Fibroblast of the aortic adventitia (primary cell): ENCODE measurements around the gene P2RX7. TPM values are rescaled to one million over a fixed set of nuclear protein-coding genes. Genes with fewer than 3 reads are reported as not detected.

Source experiments
- DNase-seq: peaks from one replicate; pipeline ENCODE4 v3.0.0-alpha.2; 2010; ENCODE audit warnings: low read depth
- H3K4me3 ChIP-seq: 2 replicates; pipeline ENCODE4 v1.5.1; 2011; ENCODE audit warnings: low read depth, mild to moderate bottlenecking, control low read depth, low read length, moderate library complexity
- total RNA-seq: library from RNA; depleted of rRNA; stranded (reverse); fragments of >200 nt; gene quantifications from 2 replicates; pipeline ENCODE4 v1.2.3, GENCODE V29; 2012; ENCODE audit warnings: low replicate concordance
- TF ChIP-seq, protein P1 (sequence below): IDR thresholded peaks from 2 replicates; pipeline ENCODE4 v1.5.1; 2011; ENCODE audit warnings: mild to moderate bottlenecking, low read length, control low read depth, inconsistent platforms; ENCODE audit not compliant: insufficient read depth

P2RX7 gene
- total RNA-seq, 1 donor = 0.18 TPM

DNA sequence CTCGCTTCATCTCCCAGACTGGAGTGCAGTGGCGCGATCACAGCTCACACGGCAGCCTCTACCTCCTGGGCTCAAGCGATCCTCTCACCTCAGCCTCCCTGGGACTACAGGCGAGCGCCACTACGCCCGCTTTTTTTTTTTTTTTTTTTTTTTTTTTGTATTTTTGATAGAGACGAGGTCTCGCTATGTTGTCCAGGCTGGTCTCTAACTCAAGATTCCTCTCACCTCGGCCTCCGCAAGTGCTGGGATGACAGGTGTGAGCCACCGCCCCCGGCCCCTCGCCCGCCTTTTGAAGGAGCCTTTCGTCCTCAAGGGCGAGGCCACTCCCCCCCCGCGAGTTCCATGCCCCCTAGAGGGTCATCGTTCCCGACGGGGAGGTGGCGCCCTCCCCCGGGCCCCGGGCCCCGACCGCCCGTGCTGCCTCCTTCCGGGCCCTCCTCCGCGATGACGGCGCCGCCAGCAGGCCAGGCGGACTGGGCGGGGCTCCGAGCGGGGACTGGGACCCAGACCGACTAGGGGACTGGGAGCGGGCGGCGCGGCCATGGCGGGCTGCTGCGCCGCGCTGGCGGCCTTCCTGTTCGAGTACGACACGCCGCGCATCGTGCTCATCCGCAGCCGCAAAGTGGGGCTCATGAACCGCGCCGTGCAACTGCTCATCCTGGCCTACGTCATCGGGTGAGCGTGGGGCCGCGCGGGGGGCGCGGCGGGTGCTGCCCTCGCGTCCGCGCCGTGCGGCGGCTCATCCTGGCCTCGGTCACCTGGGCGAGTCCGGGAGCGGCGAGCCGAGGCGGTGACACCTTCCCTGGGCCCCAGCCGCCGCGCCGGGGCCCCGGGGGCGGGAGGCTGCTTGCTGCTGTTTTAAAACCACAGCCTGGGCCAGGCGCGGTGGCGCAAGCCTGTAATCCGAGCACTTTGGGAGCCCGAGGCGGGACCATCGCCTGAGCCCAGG, 77.2 kb downstream of the P2RX7 start, which contains the start of gene P2RX4:
P2RX4 (plus strand) TSS at position 506 of the 949 bp plus-strand sequence; CDS start at position 542, 36 bp downstream.
- H3K4me3 ChIP-seq = peak within 1 kb of the TSS; percentile 72
- DNase-seq = peak; percentile 59
- TF ChIP-seq, protein P1, sequence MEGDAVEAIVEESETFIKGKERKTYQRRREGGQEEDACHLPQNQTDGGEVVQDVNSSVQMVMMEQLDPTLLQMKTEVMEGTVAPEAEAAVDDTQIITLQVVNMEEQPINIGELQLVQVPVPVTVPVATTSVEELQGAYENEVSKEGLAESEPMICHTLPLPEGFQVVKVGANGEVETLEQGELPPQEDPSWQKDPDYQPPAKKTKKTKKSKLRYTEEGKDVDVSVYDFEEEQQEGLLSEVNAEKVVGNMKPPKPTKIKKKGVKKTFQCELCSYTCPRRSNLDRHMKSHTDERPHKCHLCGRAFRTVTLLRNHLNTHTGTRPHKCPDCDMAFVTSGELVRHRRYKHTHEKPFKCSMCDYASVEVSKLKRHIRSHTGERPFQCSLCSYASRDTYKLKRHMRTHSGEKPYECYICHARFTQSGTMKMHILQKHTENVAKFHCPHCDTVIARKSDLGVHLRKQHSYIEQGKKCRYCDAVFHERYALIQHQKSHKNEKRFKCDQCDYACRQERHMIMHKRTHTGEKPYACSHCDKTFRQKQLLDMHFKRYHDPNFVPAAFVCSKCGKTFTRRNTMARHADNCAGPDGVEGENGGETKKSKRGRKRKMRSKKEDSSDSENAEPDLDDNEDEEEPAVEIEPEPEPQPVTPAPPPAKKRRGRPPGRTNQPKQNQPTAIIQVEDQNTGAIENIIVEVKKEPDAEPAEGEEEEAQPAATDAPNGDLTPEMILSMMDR = no peak

DNA sequence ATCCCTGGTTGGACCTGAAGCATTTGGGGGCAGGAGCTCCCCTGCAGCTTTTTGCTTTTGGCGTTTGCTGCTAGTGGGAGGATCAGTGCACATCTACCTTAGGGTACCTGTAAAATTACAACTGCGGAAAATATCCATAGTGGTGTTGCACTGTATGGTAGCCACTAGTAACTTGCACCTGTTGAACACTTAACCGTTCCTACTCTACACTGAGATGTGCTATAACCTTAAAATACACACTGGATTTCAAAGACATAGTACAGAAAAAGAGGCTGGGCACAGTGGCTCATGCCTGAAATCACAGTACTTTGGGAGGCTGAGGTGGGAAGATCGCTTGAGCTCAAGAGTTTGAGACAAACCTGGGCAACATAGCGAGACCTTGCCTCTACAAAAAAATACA, 80.2 kb downstream of the P2RX7 start:
- H3K4me3 ChIP-seq = no peak overlapping the region
- DNase-seq = no peak
- TF ChIP-seq, protein P1 = no peak

DNA sequence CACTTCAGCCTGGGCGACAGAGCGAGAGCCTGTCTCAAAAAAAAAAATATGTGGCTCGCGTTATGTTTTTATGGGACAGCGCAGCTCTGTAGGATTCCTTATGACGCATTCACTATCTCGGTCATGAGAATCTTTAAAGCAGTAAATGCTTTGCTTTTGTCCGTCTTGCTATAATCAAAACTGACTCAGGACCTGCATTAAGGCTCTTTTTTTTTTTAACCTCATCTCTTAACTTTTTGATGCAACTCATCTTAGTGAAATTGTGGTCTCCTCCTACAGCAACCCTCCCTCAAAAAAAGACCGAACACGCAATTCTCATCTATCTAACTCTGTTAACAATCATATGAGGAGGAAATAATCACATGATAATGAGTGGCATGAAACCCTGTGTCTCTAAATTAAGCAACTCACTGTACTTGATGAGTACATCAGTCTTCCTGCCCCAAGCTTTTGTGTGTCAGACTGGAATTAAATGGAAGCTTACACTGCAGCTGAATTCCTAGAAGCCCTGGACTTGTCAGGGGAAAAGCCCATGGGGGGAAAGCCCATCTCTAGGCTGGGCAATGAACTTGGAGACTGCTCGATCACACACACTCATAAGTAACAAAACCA, 81.6 kb downstream of the P2RX7 start:
- peak; percentile 34 for DNase-seq
- H3K4me3 ChIP-seq = no peak overlapping the region

DNA sequence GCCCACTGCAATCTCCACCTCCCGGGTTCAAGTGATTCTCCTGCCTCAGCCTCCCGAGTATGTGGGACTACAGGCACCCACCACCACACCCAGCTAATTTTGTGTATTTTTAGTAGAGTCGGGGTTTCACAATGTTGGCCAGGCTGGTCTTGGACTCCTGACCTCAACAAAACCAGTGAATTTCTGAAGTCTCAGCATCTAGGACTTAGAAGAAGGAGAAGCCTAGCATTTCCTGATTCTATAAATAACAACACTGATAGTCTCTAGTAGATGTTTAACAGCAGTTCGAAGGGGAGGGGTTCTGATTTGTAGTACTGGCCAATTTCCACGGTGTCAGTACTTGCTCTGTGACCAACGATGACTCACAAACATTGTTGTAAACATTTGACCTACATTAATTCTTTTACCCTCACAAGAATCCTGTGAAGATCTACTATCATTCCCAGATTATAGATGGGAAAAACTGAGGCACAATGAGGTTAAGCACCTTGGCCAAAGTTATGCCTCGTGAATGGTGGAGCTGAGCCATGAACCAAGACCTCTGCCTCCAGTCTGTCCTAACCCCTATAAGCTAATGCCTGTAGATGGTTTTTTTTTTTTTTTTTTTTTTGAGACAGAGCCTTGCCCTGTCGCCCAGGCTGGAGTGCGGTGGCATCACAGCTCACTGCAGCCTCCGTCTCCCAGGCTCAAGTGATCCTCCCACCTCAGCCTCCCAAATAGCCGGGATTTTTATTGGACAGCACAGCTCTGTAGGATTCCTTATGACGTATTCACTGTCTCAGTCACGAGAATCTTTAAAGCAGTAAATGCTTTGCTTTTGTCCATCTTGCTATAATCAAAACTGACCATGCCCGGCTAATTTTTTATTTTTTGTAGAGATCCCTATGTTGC, 82.4 kb downstream of the P2RX7 start:
- DNase-seq = peak; percentile 87
- TF ChIP-seq, protein P1 = no peak
- H3K4me3 ChIP-seq = no peak overlapping the region

More for the DNA sequence above, 81.6 kb downstream of the P2RX7 start:
- TF ChIP-seq, protein P1 = no peak

DNA sequence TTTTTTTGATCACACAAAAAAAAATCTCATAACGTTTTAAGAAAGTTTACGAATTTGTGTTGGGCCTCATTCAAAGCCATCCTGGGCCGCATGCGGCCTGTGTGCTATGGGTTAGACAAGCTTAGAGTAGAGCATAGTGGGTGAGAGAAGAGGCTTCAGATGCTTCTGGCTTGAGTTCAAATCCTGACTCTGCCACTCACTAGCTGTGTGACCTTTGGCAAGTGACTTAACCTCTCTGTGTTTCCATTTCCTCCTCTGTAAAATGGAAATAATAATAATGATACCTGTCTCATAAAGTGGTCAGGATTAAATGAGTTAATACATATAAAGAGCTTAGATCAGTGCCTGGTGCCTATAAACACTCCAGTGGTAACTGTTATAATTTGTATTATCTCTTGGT, 83.4 kb downstream of the P2RX7 start:
- DNase-seq = no peak
- H3K4me3 ChIP-seq = no peak overlapping the region
- TF ChIP-seq, protein P1 = no peak

DNA sequence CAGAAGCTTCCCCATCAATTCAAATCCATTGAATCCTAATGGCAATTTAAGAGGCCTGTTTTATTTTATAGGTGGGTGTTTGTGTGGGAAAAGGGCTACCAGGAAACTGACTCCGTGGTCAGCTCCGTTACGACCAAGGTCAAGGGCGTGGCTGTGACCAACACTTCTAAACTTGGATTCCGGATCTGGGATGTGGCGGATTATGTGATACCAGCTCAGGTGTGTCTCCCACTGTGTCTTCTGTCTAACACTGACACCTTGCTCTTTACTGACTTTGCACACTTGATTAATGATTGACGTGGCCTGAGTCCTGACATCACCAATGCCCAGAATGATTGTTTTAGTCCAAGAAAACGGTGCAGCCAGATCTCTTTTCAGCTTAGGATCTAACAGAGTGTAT, 84.4 kb downstream of the P2RX7 start:
- H3K4me3 ChIP-seq = no peak overlapping the region
- TF ChIP-seq, protein P1 = no peak
- no peak for DNase-seq
